ENCODE data around the gene PGAM2.
"Not testable (repeated sequence)": the region's sequence is repeated elsewhere in the genome, so short reads cannot be mapped to it uniquely, and the experiment has no call there.

The PGAM2 gene

GRCh38 chr7:44033971-44034844 is 31.2 kb downstream of the PGAM2 start:
- DNase-seq (ENCODE audit: low read depth in 2 of 3, low spot score in 1 of 3) = not testable (repeated sequence)

DNA sequence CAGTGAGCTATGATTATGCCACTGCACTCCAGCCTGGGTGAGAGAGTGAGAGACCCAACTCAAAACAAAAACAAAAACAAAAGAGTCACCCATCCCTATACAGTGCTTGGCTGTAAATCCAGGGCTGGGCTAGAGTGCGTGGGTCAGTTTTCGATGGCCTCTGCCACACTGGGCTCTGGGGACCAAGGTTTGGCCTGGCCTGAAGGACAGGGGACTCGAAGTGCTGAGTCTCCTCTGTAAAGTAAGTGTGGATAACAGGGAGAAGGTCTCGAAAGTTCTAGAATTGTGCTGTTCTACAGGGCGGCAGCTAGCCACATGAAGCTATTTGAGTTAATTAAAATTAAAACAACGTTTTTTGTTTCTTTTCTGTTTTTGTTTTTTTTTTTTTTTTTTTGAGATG is 33.3 kb downstream of the PGAM2 start:
- not testable (repeated sequence) for DNase-seq (ENCODE audit: low read depth in 2 of 3, low spot score in 1 of 3)

DNA sequence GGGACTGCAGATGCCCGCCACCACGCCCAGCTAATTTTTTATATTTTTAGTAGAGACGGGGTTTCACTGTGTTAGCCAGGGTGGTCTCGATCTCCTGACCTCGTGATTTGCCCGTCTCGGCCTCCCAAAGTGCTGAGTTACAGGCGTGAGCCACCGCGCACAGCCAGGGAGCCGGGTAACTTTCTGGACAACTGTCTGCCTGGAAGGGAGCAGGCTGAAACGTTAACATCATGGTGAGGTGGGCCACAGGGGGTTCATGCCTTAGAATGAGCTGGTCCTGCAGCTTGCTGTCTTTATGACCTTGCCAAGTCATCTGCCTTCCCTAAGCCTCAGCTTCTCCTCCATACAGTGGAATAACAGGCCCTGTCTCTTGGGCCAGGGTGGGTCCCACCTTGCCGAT is 34.0 kb downstream of the PGAM2 start:
- DNase-seq (ENCODE audit: low read depth in 2 of 3, low spot score in 1 of 3) = not testable (repeated sequence)

DNA sequence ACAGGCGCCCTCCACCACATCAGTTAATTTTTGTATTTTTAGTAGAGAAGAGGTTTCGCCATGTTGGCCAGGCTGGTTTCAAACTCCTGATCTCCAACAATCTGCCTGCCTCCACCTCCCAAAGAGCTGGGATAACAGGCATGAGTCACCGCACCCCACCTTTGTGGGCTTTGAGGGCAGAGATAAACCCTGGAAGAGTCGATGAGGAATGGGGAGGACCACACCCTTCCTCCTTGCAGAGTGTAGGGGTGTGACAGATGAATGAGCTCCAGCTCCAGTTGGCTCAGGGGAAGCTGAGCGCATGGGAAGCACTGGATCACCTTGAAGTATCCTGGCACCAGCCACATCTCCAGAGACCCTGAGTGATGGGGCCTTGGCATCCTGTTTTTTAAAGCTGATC is 35.3 kb downstream of the PGAM2 start:
- DNase-seq (ENCODE audit: low read depth in 2 of 3, low spot score in 1 of 3) = not testable (repeated sequence)

GRCh38 chr7:44029433-44029832 is 35.9 kb downstream of the PGAM2 start:
- not testable (repeated sequence) for DNase-seq (ENCODE audit: low read depth in 2 of 3, low spot score in 1 of 3)

GRCh38 chr7:44022796-44023467 is 42.4 kb downstream of the PGAM2 start:
- DNase-seq (ENCODE audit: low read depth in 2 of 3, low spot score in 1 of 3) = not testable (repeated sequence)

DNA sequence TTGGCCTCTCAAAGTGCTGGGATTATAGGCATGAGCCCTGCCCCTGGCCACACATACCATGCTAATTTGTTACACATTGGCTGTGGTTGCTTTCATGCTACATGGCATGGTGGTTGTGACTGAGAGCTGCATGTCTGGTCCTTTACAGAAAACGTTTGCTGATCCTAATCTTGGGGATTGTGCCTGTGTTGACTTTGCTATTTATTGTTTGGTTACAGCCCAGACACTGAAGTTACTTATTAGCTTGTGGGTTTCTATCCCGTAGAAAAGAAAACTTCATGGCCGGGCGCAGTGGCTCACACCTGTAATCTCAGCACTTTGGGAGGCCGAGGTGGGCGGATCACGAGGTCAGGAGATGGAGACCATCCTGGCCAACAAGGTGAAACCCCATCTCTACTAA is 43.3 kb downstream of the PGAM2 start:
- DNase-seq (ENCODE audit: low read depth in 2 of 3, low spot score in 1 of 3) = not testable (repeated sequence)

DNA sequence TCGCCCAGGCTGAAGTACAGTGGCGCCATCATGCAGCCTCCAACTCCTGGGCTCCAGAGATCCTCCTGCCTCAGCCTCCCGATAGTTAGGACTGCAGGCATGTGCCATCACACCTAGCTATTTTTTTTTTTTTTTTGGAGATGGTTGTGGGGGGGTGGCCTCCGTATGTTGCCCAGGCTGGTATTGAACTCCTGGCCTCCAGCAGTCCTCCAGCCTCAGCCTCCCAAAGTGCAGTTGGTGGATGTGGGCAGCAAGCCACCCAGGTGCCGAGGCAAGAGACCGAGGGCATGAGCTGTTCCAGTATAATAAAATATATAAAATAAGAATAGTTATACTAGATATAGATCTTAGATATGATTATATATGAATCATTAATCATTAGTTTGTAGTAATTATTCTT is 45.5 kb downstream of the PGAM2 start:
- DNase-seq (ENCODE audit: low read depth in 2 of 3, low spot score in 1 of 3) = not testable (repeated sequence)

DNA sequence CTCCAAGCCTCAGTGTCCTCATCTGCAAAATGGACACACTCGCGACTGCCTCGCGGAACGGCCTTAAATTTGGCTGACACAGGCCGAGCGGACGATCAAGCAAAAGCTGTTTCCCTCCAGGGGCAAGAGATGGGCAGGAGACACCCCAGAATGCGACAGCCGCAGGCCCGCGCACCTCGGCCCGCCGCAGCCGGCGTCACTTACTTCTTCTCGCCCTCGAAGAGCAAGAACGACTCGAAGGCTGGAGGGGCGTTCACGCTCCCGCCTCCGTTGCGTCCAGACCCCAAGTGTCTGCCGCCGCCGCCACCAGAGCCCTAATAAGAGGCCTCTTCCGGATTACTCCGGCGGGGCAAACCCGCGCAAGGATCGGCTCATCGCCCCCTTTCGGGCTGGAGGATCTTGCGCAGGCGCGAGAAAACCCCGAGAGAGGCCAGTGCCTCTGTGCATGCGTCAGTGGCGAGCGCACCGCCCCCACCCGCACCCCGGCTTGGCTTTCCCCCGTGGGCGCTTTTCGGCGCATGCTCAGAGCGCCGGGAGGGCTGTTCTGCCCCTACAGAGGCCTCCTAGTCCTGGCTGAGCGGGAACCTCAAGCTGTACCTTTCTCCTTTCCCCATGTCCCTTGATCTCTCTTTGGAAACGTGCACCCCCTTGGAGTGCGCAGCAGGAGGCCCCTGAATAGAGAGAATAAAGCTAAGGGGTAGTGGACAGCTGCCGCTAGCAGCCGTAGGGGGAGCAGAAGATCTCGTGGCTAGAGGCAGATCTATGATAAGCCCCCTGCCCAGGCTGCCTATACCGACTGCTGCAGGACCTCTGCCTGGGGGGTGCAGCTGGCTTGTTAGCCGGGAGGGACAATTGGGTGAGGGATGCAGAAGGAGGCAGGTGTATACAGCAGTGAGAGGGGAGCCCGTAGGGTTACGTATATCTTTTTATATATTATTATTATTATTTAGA is 46.2 kb downstream of the PGAM2 start:
- DNase-seq (ENCODE audit: low read depth in 2 of 3, low spot score in 1 of 3) = peak; percentile 98 to 99 (median 98)

GRCh38 chr7:44015090-44015489 is 50.3 kb downstream of the PGAM2 start:
- not testable (repeated sequence) for DNase-seq (ENCODE audit: low read depth in 2 of 3, low spot score in 1 of 3)
